ENCODE results near the gene NT5C3A.

Gene NT5C3A

DNA sequence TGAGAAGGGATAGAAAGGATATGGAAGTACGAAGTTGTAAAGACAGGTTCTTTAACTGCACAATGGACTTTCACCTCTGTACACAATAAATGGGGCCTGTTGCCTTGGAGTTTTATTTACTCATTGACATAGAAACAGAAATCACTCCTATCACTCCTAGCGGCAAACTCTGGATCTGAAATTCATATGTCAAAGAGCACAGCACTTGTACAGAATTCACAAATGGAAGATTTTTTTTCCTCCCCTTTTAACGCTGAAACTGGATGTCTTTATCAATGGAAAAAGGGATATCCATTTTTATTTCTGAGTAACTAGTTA, 18.2 kb downstream of the NT5C3A start:
- no peaks in the 10 kb centered on the region for H3K36me3 ChIP-seq (ENCODE audit: insufficient read depth, low read length)
- no peaks in the 10 kb centered on the region for H3K27me3 ChIP-seq (ENCODE audit: insufficient read depth, low read length, poor library complexity, severe bottlenecking)
- TF ChIP-seq, protein P1, sequence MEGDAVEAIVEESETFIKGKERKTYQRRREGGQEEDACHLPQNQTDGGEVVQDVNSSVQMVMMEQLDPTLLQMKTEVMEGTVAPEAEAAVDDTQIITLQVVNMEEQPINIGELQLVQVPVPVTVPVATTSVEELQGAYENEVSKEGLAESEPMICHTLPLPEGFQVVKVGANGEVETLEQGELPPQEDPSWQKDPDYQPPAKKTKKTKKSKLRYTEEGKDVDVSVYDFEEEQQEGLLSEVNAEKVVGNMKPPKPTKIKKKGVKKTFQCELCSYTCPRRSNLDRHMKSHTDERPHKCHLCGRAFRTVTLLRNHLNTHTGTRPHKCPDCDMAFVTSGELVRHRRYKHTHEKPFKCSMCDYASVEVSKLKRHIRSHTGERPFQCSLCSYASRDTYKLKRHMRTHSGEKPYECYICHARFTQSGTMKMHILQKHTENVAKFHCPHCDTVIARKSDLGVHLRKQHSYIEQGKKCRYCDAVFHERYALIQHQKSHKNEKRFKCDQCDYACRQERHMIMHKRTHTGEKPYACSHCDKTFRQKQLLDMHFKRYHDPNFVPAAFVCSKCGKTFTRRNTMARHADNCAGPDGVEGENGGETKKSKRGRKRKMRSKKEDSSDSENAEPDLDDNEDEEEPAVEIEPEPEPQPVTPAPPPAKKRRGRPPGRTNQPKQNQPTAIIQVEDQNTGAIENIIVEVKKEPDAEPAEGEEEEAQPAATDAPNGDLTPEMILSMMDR (conservative IDR thresholded peaks at IDR 0.05; ENCODE audit: low read length), result no peak
- no peak for TF ChIP-seq EZH2phosphoT487 (IDR thresholded peaks at IDR 0.05; ENCODE audit: borderline replicate concordance)
- no peaks in the 10 kb centered on the region for H3F3A ChIP-seq (ENCODE audit: low read depth)
- peaks cover 95% of the 10 kb centered on the region for H3K79me2 ChIP-seq (ENCODE audit: insufficient read depth, low read length)
- no peak overlapping the region for H3K4me2 ChIP-seq (ENCODE audit: low read depth, low read length, poor library complexity, severe bottlenecking)
- H3K9me3 ChIP-seq (ENCODE audit: insufficient read depth, low read depth, low read length), result no peaks in the 10 kb centered on the region
- H3K4me3 ChIP-seq (ENCODE audit: low read length, poor library complexity, severe bottlenecking), result no peak overlapping the region
- peaks cover 77% of the 10 kb centered on the region for H4K20me1 ChIP-seq (ENCODE audit: insufficient read depth, low read length, poor library complexity, severe bottlenecking)
- no peak overlapping the region for H3K9ac ChIP-seq (ENCODE audit: low read depth, low read length, poor library complexity, severe bottlenecking)
- H2AFZ ChIP-seq (ENCODE audit: low read length), result no peak overlapping the region
- H3K9me2 ChIP-seq (replicated peaks; ENCODE audit: low read depth, low read length), result no peaks in the 10 kb centered on the region
- peaks cover 19% of the 10 kb centered on the region for H3K4me1 ChIP-seq (ENCODE audit: insufficient read depth, low read length, poor library complexity, severe bottlenecking)

DNA sequence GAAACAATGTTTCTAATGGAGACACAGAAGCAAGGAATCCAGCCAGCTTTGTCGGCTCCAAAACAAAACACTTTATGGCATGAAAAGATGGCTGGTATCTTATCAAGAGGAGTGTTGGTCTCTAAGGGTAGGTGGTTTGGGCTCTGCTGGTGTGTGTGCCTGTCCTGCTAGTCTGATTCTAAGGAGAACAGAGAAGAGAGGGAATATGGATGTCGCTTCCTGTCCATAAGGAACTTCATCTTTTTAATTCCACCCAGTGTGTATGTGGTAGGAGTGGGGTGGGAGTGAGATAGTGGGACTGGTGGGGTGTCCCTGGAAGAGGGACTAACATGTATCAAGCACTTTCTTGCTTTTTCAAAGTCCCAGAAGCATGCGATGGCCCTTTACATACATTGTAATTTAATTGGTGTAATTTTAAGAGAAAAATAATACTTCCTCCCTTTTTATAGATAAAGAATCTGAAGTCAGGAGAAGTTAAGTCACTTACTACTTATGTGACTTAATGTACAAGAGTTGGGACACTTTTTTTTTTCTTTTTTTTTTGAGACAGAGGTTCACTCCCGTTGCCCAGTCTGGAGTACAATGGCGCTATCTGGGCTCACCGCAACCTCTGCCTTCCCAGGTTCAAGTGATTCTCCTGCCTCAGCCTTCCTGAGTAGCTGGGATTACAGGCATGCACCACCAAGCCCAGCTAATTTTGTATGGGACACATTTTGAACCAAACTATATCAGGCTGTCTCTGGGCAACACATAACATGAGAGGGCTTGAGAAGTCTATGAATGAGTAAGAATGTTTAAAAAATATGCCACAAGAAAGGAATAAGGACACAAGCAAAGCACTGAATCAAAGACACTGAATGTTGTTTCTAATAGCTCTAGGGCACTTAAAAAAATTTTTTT, 18.8 kb downstream of the NT5C3A start:
- Histone ChIP-seq H4K20me1 (ENCODE audit: insufficient read depth, low read length, poor library complexity, severe bottlenecking) (peaks cover 78% of the 10 kb centered on the region), H3K36me3 (ENCODE audit: insufficient read depth, low read length) (no peaks in the 10 kb centered on the region), H3K79me2 (ENCODE audit: insufficient read depth, low read length) (peaks cover 95% of the 10 kb centered on the region), H3K9me3 (ENCODE audit: insufficient read depth, low read depth, low read length) (no peaks in the 10 kb centered on the region), H3K4me3 (ENCODE audit: low read length, poor library complexity, severe bottlenecking) (no peak overlapping the region), H3K9me2 (replicated peaks; ENCODE audit: low read depth, low read length) (no peaks in the 10 kb centered on the region), H3K4me1 (ENCODE audit: insufficient read depth, low read length, poor library complexity, severe bottlenecking) (peaks cover 25% of the 10 kb centered on the region), H2AFZ (ENCODE audit: low read length) (no peak overlapping the region), H3K9ac (ENCODE audit: low read depth, low read length, poor library complexity, severe bottlenecking) (no peak overlapping the region), H3K4me2 (ENCODE audit: low read depth, low read length, poor library complexity, severe bottlenecking) (no peak overlapping the region), H3F3A (ENCODE audit: low read depth) (no peaks in the 10 kb centered on the region), H3K27me3 (ENCODE audit: insufficient read depth, low read length, poor library complexity, severe bottlenecking) (no peaks in the 10 kb centered on the region)
- TF ChIP-seq EZH2phosphoT487 (IDR thresholded peaks at IDR 0.05; ENCODE audit: borderline replicate concordance), result no peak
- TF ChIP-seq, protein P1 (conservative IDR thresholded peaks at IDR 0.05; ENCODE audit: low read length), result no peak

DNA sequence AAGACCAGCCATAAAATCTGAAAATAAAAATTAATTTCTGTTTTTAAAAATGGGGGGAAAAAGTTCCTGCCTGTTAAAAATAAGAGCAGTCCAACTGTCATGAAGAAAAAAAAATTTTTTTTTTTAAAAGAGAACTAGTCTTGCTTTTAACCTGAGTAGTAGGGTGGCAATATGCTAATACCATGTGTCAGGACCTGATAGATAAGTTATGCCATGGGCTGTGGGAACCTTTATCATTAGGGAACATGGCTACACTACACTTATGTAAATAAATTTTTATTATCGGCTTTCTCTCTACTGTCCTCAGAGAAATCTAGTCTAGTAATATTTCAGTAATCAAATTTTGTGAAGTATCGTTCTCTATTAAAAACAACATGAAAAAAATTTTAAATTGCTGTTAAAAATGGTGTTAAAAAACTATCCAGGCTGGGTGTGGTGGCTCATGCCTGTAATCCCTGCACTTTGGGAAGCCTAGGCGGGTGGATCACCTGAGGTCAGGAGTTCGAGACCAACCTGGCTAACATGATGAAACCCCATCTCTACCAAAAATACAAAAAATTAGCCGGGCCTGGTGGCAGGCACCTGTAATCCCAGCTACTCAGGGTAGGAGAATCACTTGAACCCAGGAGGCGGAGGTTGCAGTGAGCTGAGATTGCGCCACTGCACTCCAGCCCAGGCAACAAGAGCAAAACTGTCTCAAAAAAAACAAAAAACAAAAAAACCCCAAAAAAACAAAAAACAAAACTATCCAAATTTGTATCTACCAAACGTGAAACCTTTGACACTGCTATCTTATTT, 20.7 kb downstream of the NT5C3A start:
- H2AFZ ChIP-seq (ENCODE audit: low read length), result no peak overlapping the region
- peaks cover 77% of the 10 kb centered on the region for H4K20me1 ChIP-seq (ENCODE audit: insufficient read depth, low read length, poor library complexity, severe bottlenecking)
- H3K4me1 ChIP-seq (ENCODE audit: insufficient read depth, low read length, poor library complexity, severe bottlenecking), result peaks cover 34% of the 10 kb centered on the region

More for the DNA sequence above, 20.7 kb downstream of the NT5C3A start:
- Histone ChIP-seq H3K9me3 (ENCODE audit: insufficient read depth, low read depth, low read length) (no peaks in the 10 kb centered on the region), H3K4me3 (ENCODE audit: low read length, poor library complexity, severe bottlenecking) (no peak overlapping the region), H3K4me2 (ENCODE audit: low read depth, low read length, poor library complexity, severe bottlenecking) (peak overlapping the region; percentile 81), H3K27me3 (ENCODE audit: insufficient read depth, low read length, poor library complexity, severe bottlenecking) (no peaks in the 10 kb centered on the region), H3K79me2 (ENCODE audit: insufficient read depth, low read length) (peaks cover 99% of the 10 kb centered on the region), H3F3A (ENCODE audit: low read depth) (no peaks in the 10 kb centered on the region), H3K36me3 (ENCODE audit: insufficient read depth, low read length) (no peaks in the 10 kb centered on the region), H3K9ac (ENCODE audit: low read depth, low read length, poor library complexity, severe bottlenecking) (no peak overlapping the region), H3K9me2 (replicated peaks; ENCODE audit: low read depth, low read length) (no peaks in the 10 kb centered on the region)
- TF ChIP-seq, protein P1 (conservative IDR thresholded peaks at IDR 0.05; ENCODE audit: low read length), result no peak
- no peak for TF ChIP-seq EZH2phosphoT487 (IDR thresholded peaks at IDR 0.05; ENCODE audit: borderline replicate concordance)
